ENCODE data around the gene SLCO1A2.

GRCh38 chr12:21308785-21309184 is 25.9 kb downstream of the SLCO1A2 start:
- no peak for TF ChIP-seq EP300 (IDR thresholded peaks at IDR 0.05)
- TF ChIP-seq CTCF (IDR thresholded peaks at IDR 0.05) = no peak
- no peak for TF ChIP-seq POLR2A (IDR thresholded peaks at IDR 0.05)

Measured in tibial nerve (tissue), 4 donors.